GM18526 (cell line): Measurements from ENCODE around the gene NCOA1.

Source experiments
- POLR2A ChIP-seq: IDR thresholded peaks from 3 replicates; pipeline ENCODE4 v1.6.1; 2011; ENCODE audit not compliant: insufficient read length; ENCODE audit errors: extremely low read depth

NCOA1 gene

GRCh38 chr2:24511198-24511597 lies 20.1 kb downstream of the NCOA1 start:
- TF ChIP-seq POLR2A, result no peak

- no peak for TF ChIP-seq POLR2A
These were observed 20.8 kb downstream of the NCOA1 start for GRCh38 chr2:24511894-24512293.

GRCh38 chr2:24512404-24512803 lies 21.4 kb downstream of the NCOA1 start:
- TF ChIP-seq POLR2A, result no peak

- TF ChIP-seq POLR2A, result no peak
These were observed 21.8 kb downstream of the NCOA1 start for GRCh38 chr2:24512831-24513230.

- no peak for TF ChIP-seq POLR2A
These were observed 22.4 kb downstream of the NCOA1 start for GRCh38 chr2:24513281-24514071.

GRCh38 chr2:24514820-24515219 lies 23.8 kb downstream of the NCOA1 start:
- TF ChIP-seq POLR2A, result no peak

- no peak for TF ChIP-seq POLR2A
These were observed 24.3 kb downstream of the NCOA1 start for GRCh38 chr2:24515335-24515734.

GRCh38 chr2:24515831-24516230 lies 24.8 kb downstream of the NCOA1 start:
- no peak for TF ChIP-seq POLR2A

GRCh38 chr2:24517247-24517646 lies 26.2 kb downstream of the NCOA1 start:
- TF ChIP-seq POLR2A, result no peak

- no peak for TF ChIP-seq POLR2A
These were observed 29.1 kb downstream of the NCOA1 start for GRCh38 chr2:24520175-24520574.

GRCh38 chr2:24521162-24521857 lies 30.3 kb downstream of the NCOA1 start:
- no peak for TF ChIP-seq POLR2A

GRCh38 chr2:24521975-24522639 lies 31.1 kb downstream of the NCOA1 start:
- no peak for TF ChIP-seq POLR2A

- no peak for TF ChIP-seq POLR2A
These were observed 36.5 kb downstream of the NCOA1 start for GRCh38 chr2:24527536-24527935.

GRCh38 chr2:24530796-24531195 lies 39.7 kb downstream of the NCOA1 start:
- TF ChIP-seq POLR2A, result no peak

GRCh38 chr2:24538720-24539119 lies 47.7 kb downstream of the NCOA1 start:
- no peak for TF ChIP-seq POLR2A

GRCh38 chr2:24539258-24539657 lies 48.2 kb downstream of the NCOA1 start:
- TF ChIP-seq POLR2A, result no peak
